Measurements from ENCODE around the gene CLCN7. TPM values are rescaled to one million over a fixed set of nuclear protein-coding genes. Genes with fewer than 3 reads are reported as not detected.

The CLCN7 gene
- total and polyA plus RNA-seq, 2 experiments from 2014 or later, result 17.4 to 53.8 TPM

DNA sequence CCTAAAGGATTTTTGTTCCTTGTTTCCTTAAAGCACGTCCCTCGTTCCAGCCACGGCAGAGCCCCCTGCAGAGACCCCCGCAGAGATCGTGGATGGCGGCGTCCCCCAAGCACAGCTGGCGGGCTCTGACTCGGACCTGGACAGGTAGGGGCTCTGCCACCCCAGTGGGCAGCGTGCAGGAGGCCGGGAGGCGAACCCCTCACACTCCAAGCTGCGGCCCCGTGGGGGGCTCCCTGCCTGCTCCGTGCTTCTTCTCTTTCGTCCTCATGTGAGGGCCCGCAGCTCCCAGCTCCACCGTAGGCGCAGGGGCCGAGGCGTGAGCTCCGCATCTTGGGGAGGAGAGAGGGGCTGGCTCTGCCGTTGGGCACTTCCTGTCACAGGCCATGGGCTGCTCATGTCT is 26.8 kb upstream of the CLCN7 start:
- H3K27me3 Mint-ChIP-seq (ENCODE audit: insufficient read depth, low read depth, poor library complexity), result peaks cover 5% of the 10 kb centered on the region
- Histone ChIP-seq H3K79me2 (replicated peaks; ENCODE audit: insufficient read depth) (no peaks in the 10 kb centered on the region), H2AFZ (no peak overlapping the region), H4K20me1 (replicated peaks; ENCODE audit: insufficient read depth) (0 out of 2 replicates have a peak, but pooled peaks cover 4% of the 10 kb centered on the region), H3K4me1 (ENCODE audit: insufficient read depth) (no peaks in the 10 kb centered on the region), H3K4me3 (no peak overlapping the region), H3K27me3 (ENCODE audit: insufficient read depth) (no peaks in the 10 kb centered on the region), H3K4me2 (no peak overlapping the region), H3K27ac (ENCODE audit: low read depth) (no peak overlapping the region), H3K36me3 (ENCODE audit: insufficient read depth) (peaks cover 12% of the 10 kb centered on the region), H3F3A (replicated peaks; ENCODE audit: low read depth) (no peaks in the 10 kb centered on the region), H3K9me2 (ENCODE audit: insufficient read depth) (no peaks in the 10 kb centered on the region)
- no peaks in the 10 kb centered on the region for H3K9me3 Mint-ChIP-seq
- no peak for TF ChIP-seq STAT1 (IDR thresholded peaks at IDR 0.05; ENCODE audit: unreplicated experiment)
- TF ChIP-seq ZNF114 (CRISPR knock-in tag; IDR thresholded peaks at IDR 0.05), result no peak
- TF ChIP-seq EZH2phosphoT487 (IDR thresholded peaks at IDR 0.05; ENCODE audit: unreplicated experiment), result no peak
- TF ChIP-seq, protein P1, sequence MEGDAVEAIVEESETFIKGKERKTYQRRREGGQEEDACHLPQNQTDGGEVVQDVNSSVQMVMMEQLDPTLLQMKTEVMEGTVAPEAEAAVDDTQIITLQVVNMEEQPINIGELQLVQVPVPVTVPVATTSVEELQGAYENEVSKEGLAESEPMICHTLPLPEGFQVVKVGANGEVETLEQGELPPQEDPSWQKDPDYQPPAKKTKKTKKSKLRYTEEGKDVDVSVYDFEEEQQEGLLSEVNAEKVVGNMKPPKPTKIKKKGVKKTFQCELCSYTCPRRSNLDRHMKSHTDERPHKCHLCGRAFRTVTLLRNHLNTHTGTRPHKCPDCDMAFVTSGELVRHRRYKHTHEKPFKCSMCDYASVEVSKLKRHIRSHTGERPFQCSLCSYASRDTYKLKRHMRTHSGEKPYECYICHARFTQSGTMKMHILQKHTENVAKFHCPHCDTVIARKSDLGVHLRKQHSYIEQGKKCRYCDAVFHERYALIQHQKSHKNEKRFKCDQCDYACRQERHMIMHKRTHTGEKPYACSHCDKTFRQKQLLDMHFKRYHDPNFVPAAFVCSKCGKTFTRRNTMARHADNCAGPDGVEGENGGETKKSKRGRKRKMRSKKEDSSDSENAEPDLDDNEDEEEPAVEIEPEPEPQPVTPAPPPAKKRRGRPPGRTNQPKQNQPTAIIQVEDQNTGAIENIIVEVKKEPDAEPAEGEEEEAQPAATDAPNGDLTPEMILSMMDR (conservative IDR thresholded peaks at IDR 0.05; ENCODE audit: low read depth in 2 of 2), result no peak
- TF ChIP-seq POLR2AphosphoS5 (IDR thresholded peaks at IDR 0.05; ENCODE audit: low read depth), result no peak
- no peak for TF ChIP-seq REST (IDR thresholded peaks at IDR 0.05; ENCODE audit: unreplicated experiment)
- TF ChIP-seq CREB1 (CRISPR knock-in tag; IDR thresholded peaks at IDR 0.05; ENCODE audit: low read depth), result no peak
- no peak for TF ChIP-seq EZH2 (IDR thresholded peaks at IDR 0.05; ENCODE audit: low read depth, unreplicated experiment)
- TF ChIP-seq ZNF462 (CRISPR knock-in tag; IDR thresholded peaks at IDR 0.05), result no peak
- TF ChIP-seq ZNF331 (CRISPR knock-in tag; IDR thresholded peaks at IDR 0.05; ENCODE audit: low read depth), result no peak
- no peak for TF ChIP-seq NANOG (IDR thresholded peaks at IDR 0.05; ENCODE audit: borderline replicate concordance)
- no peak overlapping the region for H3K27ac Mint-ChIP-seq
- ATAC-seq (no peak), DNase-seq (ENCODE audit: low spot score) (no peak)
- peaks cover 37% of the 10 kb centered on the region for H3K36me3 Mint-ChIP-seq (ENCODE audit: low read depth)
- H3K4me1 Mint-ChIP-seq, result no peaks in the 10 kb centered on the region
- H3K4me3 Mint-ChIP-seq, result no peak overlapping the region

Data from GM23338 (cell line).